Neural progenitor cell (in vitro differentiated cells): Measurements from ENCODE around the gene COL6A6.

Experiments
- EZH2 ChIP-seq: fragments of 200-600 bp; sonication (generic); IDR thresholded peaks from 2 replicates; pipeline ENCODE4 v1.6.1; 2017; ENCODE audit warnings: antibody characterized with exemption, mild to moderate bottlenecking, moderate library complexity
- EZH2phosphoT487 ChIP-seq: fragments of 200-600 bp; sonication (generic); IDR thresholded peaks from 2 replicates; pipeline ENCODE4 v1.6.1; 2017; ENCODE audit warnings: antibody characterized with exemption
- TF ChIP-seq, protein P1 (sequence below): fragments of 200-600 bp; sonication (generic); IDR thresholded peaks from 2 replicates; pipeline ENCODE4 v1.5.1; 2017; ENCODE audit warnings: antibody characterized with exemption, mild to moderate bottlenecking

GRCh38 chr3:130519754-130520153, 2.8 kb downstream of the COL6A6 start:
- TF ChIP-seq, protein P1, sequence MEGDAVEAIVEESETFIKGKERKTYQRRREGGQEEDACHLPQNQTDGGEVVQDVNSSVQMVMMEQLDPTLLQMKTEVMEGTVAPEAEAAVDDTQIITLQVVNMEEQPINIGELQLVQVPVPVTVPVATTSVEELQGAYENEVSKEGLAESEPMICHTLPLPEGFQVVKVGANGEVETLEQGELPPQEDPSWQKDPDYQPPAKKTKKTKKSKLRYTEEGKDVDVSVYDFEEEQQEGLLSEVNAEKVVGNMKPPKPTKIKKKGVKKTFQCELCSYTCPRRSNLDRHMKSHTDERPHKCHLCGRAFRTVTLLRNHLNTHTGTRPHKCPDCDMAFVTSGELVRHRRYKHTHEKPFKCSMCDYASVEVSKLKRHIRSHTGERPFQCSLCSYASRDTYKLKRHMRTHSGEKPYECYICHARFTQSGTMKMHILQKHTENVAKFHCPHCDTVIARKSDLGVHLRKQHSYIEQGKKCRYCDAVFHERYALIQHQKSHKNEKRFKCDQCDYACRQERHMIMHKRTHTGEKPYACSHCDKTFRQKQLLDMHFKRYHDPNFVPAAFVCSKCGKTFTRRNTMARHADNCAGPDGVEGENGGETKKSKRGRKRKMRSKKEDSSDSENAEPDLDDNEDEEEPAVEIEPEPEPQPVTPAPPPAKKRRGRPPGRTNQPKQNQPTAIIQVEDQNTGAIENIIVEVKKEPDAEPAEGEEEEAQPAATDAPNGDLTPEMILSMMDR: no peak
- TF ChIP-seq EZH2phosphoT487: no peak
- TF ChIP-seq EZH2: no peak
